ENCODE measurements around the gene TSNAX. TPM values are rescaled to one million over a fixed set of nuclear protein-coding genes. Genes with fewer than 3 reads are reported as not detected.

The TSNAX gene
- polyA plus RNA-seq, 1 experiment = 21.4 TPM

DNA sequence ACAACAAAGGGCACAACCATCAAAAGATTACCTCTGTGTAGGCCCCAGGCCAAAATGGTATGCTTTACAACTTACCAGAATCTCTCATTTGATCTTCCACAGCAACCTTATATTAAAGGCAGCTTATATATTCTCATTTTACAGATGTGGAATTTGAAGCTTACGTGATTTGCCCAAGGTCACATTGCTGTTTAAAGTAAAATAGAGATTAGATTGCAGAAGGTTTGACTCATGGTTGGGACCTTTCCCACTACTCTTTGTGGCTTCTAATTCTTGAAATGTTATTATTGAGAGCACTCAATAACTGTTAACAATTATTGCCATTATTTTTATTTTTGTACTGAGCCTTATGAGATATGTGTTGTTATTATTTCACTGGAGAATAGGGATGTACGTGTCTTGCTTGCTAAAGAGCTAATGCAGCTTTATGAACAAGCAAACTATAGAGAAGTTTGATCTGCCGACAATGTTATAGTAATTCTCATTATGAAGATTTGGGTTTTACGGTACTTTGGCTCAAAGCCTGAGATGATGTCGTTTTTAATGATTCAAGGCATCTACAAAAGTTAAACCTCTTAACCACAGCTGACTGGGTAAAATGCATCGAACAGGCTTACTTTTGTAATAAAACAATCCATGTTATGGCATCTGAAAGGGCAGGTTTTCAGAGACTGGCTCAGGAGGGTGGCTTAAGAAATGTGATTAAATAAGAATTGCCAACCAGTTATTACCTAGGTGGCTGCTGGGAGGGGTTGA is 43.3 kb upstream of the TSNAX start:
- H3K4me3 ChIP-seq (ENCODE audit: low read depth, low read length) = no peak overlapping the region
- TF ChIP-seq, protein P1, sequence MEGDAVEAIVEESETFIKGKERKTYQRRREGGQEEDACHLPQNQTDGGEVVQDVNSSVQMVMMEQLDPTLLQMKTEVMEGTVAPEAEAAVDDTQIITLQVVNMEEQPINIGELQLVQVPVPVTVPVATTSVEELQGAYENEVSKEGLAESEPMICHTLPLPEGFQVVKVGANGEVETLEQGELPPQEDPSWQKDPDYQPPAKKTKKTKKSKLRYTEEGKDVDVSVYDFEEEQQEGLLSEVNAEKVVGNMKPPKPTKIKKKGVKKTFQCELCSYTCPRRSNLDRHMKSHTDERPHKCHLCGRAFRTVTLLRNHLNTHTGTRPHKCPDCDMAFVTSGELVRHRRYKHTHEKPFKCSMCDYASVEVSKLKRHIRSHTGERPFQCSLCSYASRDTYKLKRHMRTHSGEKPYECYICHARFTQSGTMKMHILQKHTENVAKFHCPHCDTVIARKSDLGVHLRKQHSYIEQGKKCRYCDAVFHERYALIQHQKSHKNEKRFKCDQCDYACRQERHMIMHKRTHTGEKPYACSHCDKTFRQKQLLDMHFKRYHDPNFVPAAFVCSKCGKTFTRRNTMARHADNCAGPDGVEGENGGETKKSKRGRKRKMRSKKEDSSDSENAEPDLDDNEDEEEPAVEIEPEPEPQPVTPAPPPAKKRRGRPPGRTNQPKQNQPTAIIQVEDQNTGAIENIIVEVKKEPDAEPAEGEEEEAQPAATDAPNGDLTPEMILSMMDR (IDR thresholded peaks at IDR 0.05; ENCODE audit: insufficient read depth, low read depth, low read length) = no peak

DNA sequence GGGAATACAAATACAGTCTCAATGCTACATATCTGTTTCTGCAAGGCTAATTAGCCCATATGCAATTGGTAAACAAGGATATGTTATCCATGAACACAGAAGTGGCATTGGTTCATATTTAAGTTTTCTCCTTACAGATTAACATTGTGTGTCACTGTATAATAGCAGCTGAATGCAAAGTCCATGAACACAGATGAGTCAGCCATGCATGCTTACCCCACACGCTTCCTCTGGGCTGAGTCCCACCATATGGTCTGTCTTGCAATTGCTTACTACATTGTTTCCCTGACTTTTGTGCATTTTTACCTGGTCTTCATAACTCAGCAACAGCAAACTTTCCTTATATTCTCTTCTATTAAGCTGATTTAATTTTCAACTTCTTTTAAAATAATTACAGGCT is 41.5 kb upstream of the TSNAX start:
- Histone ChIP-seq H3K4me3 (ENCODE audit: low read depth, low read length) (no peak overlapping the region), H3K27me3 (ENCODE audit: control insufficient read depth, insufficient read depth, low read length) (no peaks in the 10 kb centered on the region), H3K36me3 (ENCODE audit: control insufficient read depth, insufficient read depth, low read length) (no peaks in the 10 kb centered on the region)
- POLR2A ChIA-PET = no interaction called here
- TF ChIP-seq, protein P1 (IDR thresholded peaks at IDR 0.05; ENCODE audit: insufficient read depth, low read depth, low read length) = no peak
- DNase-seq (ENCODE audit: low read depth) = no peak
- CTCF ChIA-PET = interaction anchor here (0.7 kb wide), 1 partner anchor 15 kb away, joined by 5 read pairs; no protein-coding TSS in a partner anchor

More for the DNA sequence above, 43.3 kb upstream of the TSNAX start:
- H3K36me3 ChIP-seq (ENCODE audit: control insufficient read depth, insufficient read depth, low read length) = no peaks in the 10 kb centered on the region
- DNase-seq (ENCODE audit: low read depth) = no peak
- no peaks in the 10 kb centered on the region for H3K27me3 ChIP-seq (ENCODE audit: control insufficient read depth, insufficient read depth, low read length)
- ChIA-PET CTCF (interaction anchor here (0.6 to 1.4 kb wide), 4 partner anchors 13 to 556 kb away, joined by 3 to 4 read pairs (median 3); no protein-coding TSS in a partner anchor), POLR2A (no interaction called here)

DNA sequence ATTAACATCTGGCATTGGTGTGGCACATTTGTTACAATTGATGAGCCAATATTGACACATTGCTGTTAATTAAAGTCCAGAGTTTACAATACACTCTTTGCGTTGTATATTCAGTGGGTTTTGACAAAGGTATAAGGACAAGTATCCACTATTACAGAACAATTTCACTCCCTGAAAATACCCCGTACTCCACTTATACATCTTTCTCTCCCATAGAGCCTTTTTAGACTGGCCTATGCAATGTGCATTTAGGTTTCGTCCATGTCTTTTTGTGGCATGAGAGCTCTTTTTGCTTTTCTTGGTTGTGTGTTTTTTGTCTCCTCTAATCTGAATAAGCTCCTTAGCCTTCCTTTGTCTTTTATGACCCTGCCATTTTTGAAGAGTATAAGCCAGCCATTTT is 40.6 kb upstream of the TSNAX start:
- no peak for DNase-seq (ENCODE audit: low read depth)
- Histone ChIP-seq H3K4me3 (ENCODE audit: low read depth, low read length) (no peak overlapping the region), H3K36me3 (ENCODE audit: control insufficient read depth, insufficient read depth, low read length) (no peaks in the 10 kb centered on the region), H3K27me3 (ENCODE audit: control insufficient read depth, insufficient read depth, low read length) (no peaks in the 10 kb centered on the region)
- TF ChIP-seq, protein P1 (IDR thresholded peaks at IDR 0.05; ENCODE audit: insufficient read depth, low read depth, low read length) = no peak
- POLR2A ChIA-PET = no interaction called here
- CTCF ChIA-PET = no interaction called here

DNA sequence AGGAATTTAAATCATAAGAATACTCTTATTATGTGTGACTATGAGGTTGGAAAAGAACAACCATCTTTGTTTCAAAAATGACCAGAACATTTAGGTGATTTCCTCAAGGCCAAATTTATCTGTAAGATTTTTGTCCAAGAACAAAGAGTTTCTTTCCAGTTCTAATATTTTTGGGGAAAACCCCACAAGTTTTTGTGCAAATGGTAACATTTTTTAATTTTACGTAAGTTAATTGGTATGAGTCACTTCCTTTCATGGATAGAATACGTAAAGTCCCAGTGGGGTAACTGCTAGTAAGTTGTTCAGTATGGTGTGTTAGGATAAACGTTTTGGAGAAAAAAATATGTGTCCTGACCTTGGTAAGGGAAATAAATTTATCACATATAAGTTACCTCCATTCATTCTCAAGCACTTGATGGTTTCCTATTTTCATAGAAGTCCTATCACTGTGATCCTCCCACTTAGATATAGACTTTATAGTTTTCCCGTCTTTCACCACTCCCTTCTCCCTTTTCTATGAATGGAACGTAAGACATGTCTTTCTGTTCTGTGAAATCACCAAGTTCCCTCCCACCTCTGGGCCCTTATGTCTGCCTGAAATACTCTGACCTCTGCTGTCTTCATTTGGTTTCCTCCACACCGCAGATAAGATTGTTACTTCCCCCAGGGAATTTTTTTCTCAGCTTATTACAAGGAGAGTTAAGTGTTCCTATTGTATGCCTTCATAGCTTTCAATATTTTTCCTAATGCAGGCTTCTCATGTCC is 34.9 kb upstream of the TSNAX start:
- TF ChIP-seq, protein P1 (IDR thresholded peaks at IDR 0.05; ENCODE audit: insufficient read depth, low read depth, low read length) = no peak
- Histone ChIP-seq H3K27me3 (ENCODE audit: control insufficient read depth, insufficient read depth, low read length) (no peaks in the 10 kb centered on the region), H3K36me3 (ENCODE audit: control insufficient read depth, insufficient read depth, low read length) (no peaks in the 10 kb centered on the region), H3K4me3 (ENCODE audit: low read depth, low read length) (no peak overlapping the region)
- POLR2A ChIA-PET = no interaction called here
- CTCF ChIA-PET = no interaction called here
- no peak for DNase-seq (ENCODE audit: low read depth)

DNA sequence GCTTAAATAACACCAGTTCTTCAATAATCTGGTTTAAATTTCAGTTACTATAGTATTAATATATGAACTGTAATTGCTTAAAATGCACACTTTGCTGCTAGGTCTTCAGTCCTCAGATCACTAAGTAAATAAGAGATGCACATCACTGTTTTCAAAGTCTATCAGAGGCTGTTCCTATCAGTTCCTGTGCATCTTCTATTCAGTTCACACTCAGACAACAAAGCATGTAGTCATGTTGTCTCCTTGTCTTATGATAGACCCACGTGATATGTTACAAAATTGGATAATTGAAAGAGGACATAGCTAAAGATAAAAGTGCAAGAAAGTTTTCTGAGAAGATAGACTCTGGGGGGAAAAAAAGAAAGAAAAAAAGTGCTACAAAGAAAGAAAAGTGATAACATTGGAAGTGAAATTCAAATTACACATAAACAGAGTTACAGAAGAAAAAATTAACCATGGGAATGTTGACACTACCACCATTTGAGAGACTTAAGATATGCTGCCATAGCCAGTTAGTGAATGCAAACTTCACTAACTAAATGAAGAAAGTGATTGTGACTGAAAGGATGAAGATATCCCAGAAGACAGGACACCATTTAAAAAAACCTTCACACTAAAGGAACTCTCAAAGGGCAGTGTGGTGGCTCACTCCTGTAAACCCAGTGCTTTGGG is 33.9 kb upstream of the TSNAX start:
- Histone ChIP-seq H3K4me3 (ENCODE audit: low read depth, low read length) (no peak overlapping the region), H3K36me3 (ENCODE audit: control insufficient read depth, insufficient read depth, low read length) (no peaks in the 10 kb centered on the region), H3K27me3 (ENCODE audit: control insufficient read depth, insufficient read depth, low read length) (no peaks in the 10 kb centered on the region)
- no peak for DNase-seq (ENCODE audit: low read depth)
- TF ChIP-seq, protein P1 (IDR thresholded peaks at IDR 0.05; ENCODE audit: insufficient read depth, low read depth, low read length) = no peak
- ChIA-PET POLR2A (no interaction called here), CTCF (no interaction called here)
